Activated CD4-positive, alpha-beta T cell treated with anti-CD3 and anti-CD28 coated beads for 36 hours (primary cell): ENCODE results near the gene CDK6. TPM values are rescaled to one million over a fixed set of nuclear protein-coding genes. Genes with fewer than 3 reads are reported as not detected.

Source experiments
- ATAC-seq: fragments of 200-7000 bp; cut with Tn5 transposase; one replicate; pipeline ENCODE4 v1.10.0; 2021; ENCODE audit warnings: mild to moderate bottlenecking, moderate library complexity
- CTCF ChIA-PET: fragments of 350-600 bp; sonication (Branson Sonifier 250); formaldehyde crosslinking; loops from one replicate; lab custom pipeline; 2021; ENCODE audit warnings: antibody characterized with exemption; lab: Charles Lee
- POLR2A ChIA-PET: fragments of 350-600 bp; sonication (Branson Sonifier 250); formaldehyde crosslinking; loops from one replicate; lab custom pipeline; 2021; ENCODE audit warnings: antibody characterized with exemption, inconsistent platforms; lab: Charles Lee
- DNase-seq: peaks from one replicate; pipeline ENCODE4 v3.0.0-alpha.2; 2020
- H3K27ac Mint-ChIP-seq: one replicate; pipeline ENCODE4 v1.8.0; 2021; ENCODE audit warnings: mixed read lengths
- H3K27me3 Mint-ChIP-seq: one replicate; pipeline ENCODE4 v1.8.0; 2021; ENCODE audit warnings: mixed read lengths
- H3K36me3 Mint-ChIP-seq: one replicate; pipeline ENCODE4 v1.8.0; 2021; ENCODE audit warnings: low read depth, mixed read lengths
- H3K4me1 Mint-ChIP-seq: one replicate; pipeline ENCODE4 v1.8.0; 2021; ENCODE audit warnings: mixed read lengths
- H3K4me3 Mint-ChIP-seq: one replicate; pipeline ENCODE4 v1.8.0; 2021; ENCODE audit warnings: mild to moderate bottlenecking, moderate library complexity, mixed read lengths
- H3K9me3 Mint-ChIP-seq: one replicate; pipeline ENCODE4 v1.8.0; 2021; ENCODE audit warnings: low read depth, mixed read lengths
- intact Hi-C, 2 experiments: fragments of 100-400 bp; cut with DNase I in 1 of 2; cut with micrococcal nuclease in 1 of 2; formaldehyde crosslinking; loops; one replicate each; pipeline versions ENCODE4 v1.14.2 to v1.15.1; 2022 to 2024; cut with DNase I, micrococcal nuclease
- total RNA-seq, 2 experiments: library from RNA; stranded (reverse); gene quantifications; one replicate each; pipeline ENCODE4 v1.2.3, GENCODE V29; 2021

CDK6 gene
- total RNA-seq, 2 experiments from 2014 or later: 118 to 135 TPM

- peaks cover 86% of the 10 kb centered on the region for H3K4me1 Mint-ChIP-seq
- H3K27ac Mint-ChIP-seq: peak overlapping the region; percentile 92
- intact Hi-C loops: loop anchor here (1.0 to 2.0 kb wide), 3 partner anchors 9 to 87 kb away; no protein-coding TSS in a partner anchor
- ChIA-PET POLR2A (interaction anchor here (0.8 to 2.2 kb wide), 5 partner anchors 8 to 171 kb away, joined by 3 to 14 read pairs (median 3); no protein-coding TSS in a partner anchor), CTCF (interaction anchor here (0.7 to 7.6 kb wide), 7 partner anchors 8 to 1380 kb away, joined by 3 to 55 read pairs (median 3); no protein-coding TSS in a partner anchor)
- H3K36me3 Mint-ChIP-seq: peaks cover 38% of the 10 kb centered on the region
- peak overlapping the region; percentile 37 for H3K4me3 Mint-ChIP-seq
- H3K9me3 Mint-ChIP-seq: no peaks in the 10 kb centered on the region
- DNase-seq (peak; percentile 78), ATAC-seq (peak; percentile 69)
- no peaks in the 10 kb centered on the region for H3K27me3 Mint-ChIP-seq
These were observed 194.4 kb downstream of the CDK6 start for GRCh38 chr7:92641921-92642511.

GRCh38 chr7:92639966-92640365, 196.4 kb downstream of the CDK6 start:
- peaks cover 36% of the 10 kb centered on the region for H3K36me3 Mint-ChIP-seq
- intact Hi-C loops: no loop called here
- H3K27me3 Mint-ChIP-seq: no peaks in the 10 kb centered on the region
- H3K9me3 Mint-ChIP-seq: no peaks in the 10 kb centered on the region
- DNase-seq (no peak), ATAC-seq (no peak)
- POLR2A ChIA-PET: no interaction called here
- CTCF ChIA-PET: interaction anchor here (0.6 to 0.9 kb wide), 2 partner anchors 17 to 193 kb away, joined by 3 to 4 read pairs; partner anchors contain the start of gene GATAD1
- H3K27ac Mint-ChIP-seq: peak overlapping the region; percentile 90
- peaks cover 82% of the 10 kb centered on the region for H3K4me1 Mint-ChIP-seq
- no peak overlapping the region for H3K4me3 Mint-ChIP-seq

GRCh38 chr7:92639213-92639896, 197.0 kb downstream of the CDK6 start:
- H3K4me3 Mint-ChIP-seq: peak overlapping the region; percentile 21

DNA sequence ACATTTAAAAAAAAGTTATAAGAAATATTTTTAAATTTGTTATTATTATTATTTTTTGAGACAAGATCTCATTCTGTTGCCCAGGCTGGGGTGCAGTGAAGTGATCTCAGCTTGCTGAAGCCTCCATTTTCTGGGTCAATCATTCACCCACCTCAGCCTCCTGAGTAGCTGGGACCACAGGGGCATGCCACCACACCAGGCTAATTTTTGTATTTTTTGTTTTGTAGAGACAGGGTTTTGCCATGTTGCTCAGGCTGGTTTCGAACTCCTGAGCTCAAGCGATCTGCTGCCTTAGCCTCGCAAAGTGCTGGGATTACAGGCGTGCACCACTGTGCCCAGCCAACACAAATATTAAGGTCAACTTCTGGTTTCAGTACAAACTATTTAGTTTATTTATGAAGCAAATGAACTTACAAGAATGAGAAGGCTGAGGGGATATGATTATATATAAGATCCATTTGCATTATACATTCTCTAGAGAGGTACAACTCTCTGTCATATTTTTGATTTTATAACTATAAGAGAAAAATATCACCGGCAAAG, 200.3 kb downstream of the CDK6 start:
- no peaks in the 10 kb centered on the region for H3K27me3 Mint-ChIP-seq
- ATAC-seq (no peak), DNase-seq (no peak)
- intact Hi-C loops: no loop called here
- H3K9me3 Mint-ChIP-seq: no peaks in the 10 kb centered on the region
- no peak overlapping the region for H3K4me3 Mint-ChIP-seq
- peaks cover 24% of the 10 kb centered on the region for H3K36me3 Mint-ChIP-seq
- H3K4me1 Mint-ChIP-seq: peaks cover 81% of the 10 kb centered on the region
- POLR2A ChIA-PET: interaction anchor here (0.6 to 1.7 kb wide), 3 partner anchors 9 to 196 kb away, joined by 7 to 15 read pairs (median 11); no protein-coding TSS in a partner anchor
- CTCF ChIA-PET: interaction anchor here (1.0 to 5.6 kb wide), 2 partner anchors 8 to 119 kb away, joined by 3 to 55 read pairs; no protein-coding TSS in a partner anchor
- peak overlapping the region; percentile 55 for H3K27ac Mint-ChIP-seq

More at GRCh38 chr7:92639213-92639896, 197.0 kb downstream of the CDK6 start:
- ChIA-PET POLR2A (no interaction called here), CTCF (interaction anchor here (0.9 kb wide), 1 partner anchor 17 kb away, joined by 3 read pairs; no protein-coding TSS in a partner anchor)
- intact Hi-C loops: no loop called here
- peaks cover 30% of the 10 kb centered on the region for H3K36me3 Mint-ChIP-seq
- H3K27ac Mint-ChIP-seq: peak overlapping the region; percentile 90
- peak; percentile 13 for ATAC-seq
- DNase-seq: peak; percentile 50
- no peaks in the 10 kb centered on the region for H3K9me3 Mint-ChIP-seq
- no peaks in the 10 kb centered on the region for H3K27me3 Mint-ChIP-seq
- H3K4me1 Mint-ChIP-seq: peaks cover 81% of the 10 kb centered on the region

DNA sequence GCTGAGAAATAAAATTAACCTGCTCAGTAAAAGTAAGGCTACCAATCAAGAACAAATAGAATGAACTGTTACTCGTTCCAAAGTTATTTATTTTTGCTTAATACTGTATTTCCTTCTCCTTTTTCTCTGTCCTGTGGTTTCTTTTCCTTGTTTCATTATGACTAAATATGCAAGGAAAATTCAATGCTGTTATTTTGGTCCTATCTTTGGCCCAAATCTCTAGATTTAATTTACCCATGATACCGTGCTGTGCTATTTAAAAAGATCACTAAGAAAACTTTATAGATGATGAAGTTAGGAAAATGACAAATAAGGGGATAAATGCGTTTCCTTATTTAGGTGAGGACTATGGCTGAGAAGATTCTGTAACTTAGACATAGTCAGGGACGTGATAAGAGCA, 200.8 kb downstream of the CDK6 start:
- ChIA-PET CTCF (interaction anchor here (0.8 to 5.6 kb wide), 6 partner anchors 9 to 174 kb away, joined by 3 to 55 read pairs (median 3); no protein-coding TSS in a partner anchor), POLR2A (interaction anchor here (0.8 to 1.7 kb wide), 5 partner anchors 7 to 197 kb away, joined by 3 to 11 read pairs (median 4); no protein-coding TSS in a partner anchor)
- Mint-ChIP-seq H3K27ac (peak overlapping the region; percentile 94), H3K4me3 (no peak overlapping the region), H3K4me1 (peaks cover 82% of the 10 kb centered on the region), H3K27me3 (no peaks in the 10 kb centered on the region), H3K9me3 (no peaks in the 10 kb centered on the region), H3K36me3 (peaks cover 25% of the 10 kb centered on the region)
- intact Hi-C loops: loop anchor here in 1 of 2 experiments (1.0 kb wide), 1 partner anchor 10 kb away; no protein-coding TSS in a partner anchor
- ATAC-seq (no peak), DNase-seq (no peak)

DNA sequence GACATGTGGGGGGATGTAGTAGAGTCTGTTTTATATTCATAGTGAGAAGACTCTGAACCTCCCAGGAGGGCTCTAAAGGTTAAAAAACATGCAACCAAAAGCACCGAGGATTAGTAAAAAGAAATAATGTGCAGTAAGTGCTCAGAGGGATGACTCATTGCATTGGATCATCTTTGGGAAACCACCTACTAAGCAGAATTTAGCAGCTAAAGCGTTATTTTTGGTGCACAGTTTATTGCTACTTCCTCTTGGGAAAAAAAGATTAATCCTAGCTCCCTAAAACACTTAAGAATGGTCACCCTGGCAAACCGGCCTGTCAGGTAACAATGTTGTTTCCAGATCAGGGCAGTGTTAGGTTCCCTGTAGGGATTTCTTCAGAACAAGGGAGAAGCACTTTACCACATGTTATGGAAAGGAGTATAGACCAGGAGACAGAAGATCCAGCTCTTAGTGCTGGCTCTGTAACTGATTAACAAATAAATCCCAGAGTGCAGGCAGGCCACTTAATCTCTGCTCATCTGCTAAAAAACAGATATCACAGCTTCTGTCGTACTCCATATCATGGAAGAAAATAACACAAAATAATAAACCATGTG, 201.4 kb downstream of the CDK6 start:
- intact Hi-C loops: loop anchor here (1.0 to 5.0 kb wide), 3 partner anchors 10 to 482 kb away; partner anchors contain the start of gene SAMD9 (in 1 of the 2)
- H3K9me3 Mint-ChIP-seq: peaks cover 2% of the 10 kb centered on the region
- H3K27ac Mint-ChIP-seq: peak overlapping the region; percentile 94
- H3K4me1 Mint-ChIP-seq: peaks cover 82% of the 10 kb centered on the region
- no peak overlapping the region for H3K4me3 Mint-ChIP-seq
- H3K36me3 Mint-ChIP-seq: peaks cover 25% of the 10 kb centered on the region
- ChIA-PET POLR2A (interaction anchor here (0.8 to 1.7 kb wide), 5 partner anchors 8 to 197 kb away, joined by 3 to 11 read pairs (median 4); no protein-coding TSS in a partner anchor), CTCF (interaction anchor here (0.6 to 5.6 kb wide), 7 partner anchors 9 to 175 kb away, joined by 3 to 55 read pairs (median 3); no protein-coding TSS in a partner anchor)
- no peaks in the 10 kb centered on the region for H3K27me3 Mint-ChIP-seq
- ATAC-seq: peak; percentile 22
- no peak for DNase-seq

GRCh38 chr7:92634205-92634604, 202.2 kb downstream of the CDK6 start:
- POLR2A ChIA-PET: interaction anchor here (0.9 to 1.4 kb wide), 3 partner anchors 14 to 180 kb away, joined by 3 to 6 read pairs (median 3); no protein-coding TSS in a partner anchor
- H3K4me1 Mint-ChIP-seq: peaks cover 79% of the 10 kb centered on the region
- no peak for ATAC-seq

DNA sequence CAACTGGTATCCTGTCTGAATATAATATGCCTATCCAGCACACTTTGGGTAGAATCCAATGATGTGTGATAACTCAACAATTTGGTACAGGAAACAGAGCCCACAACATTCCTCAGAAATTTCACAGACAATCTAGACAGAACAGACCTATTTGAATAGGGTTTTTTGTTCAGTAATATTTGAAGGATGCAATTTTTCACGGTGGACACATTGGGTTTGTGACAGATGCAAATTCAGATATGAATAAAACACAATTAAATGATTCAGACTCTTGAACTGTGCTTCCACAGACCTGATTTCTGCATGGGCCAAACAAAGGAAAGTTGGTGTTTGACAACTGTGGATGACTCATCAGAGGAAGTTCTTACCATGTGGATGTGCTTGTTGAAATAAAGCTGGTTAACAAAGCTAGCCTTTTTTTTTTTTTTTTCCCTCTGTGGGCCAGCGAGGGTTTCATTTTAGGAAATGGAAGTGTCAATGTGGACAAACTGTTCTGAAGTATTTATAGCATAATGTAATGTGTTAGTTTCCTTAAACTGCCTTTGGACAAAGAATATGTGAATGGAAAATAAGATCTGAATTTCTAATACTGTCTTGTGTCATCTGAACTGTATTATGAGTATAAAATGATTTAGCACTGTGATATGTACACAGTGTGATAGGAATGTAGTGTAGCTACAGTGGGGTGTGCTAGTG, 203.0 kb downstream of the CDK6 start:
- CTCF ChIA-PET: interaction anchor here (0.6 to 5.6 kb wide), 6 partner anchors 11 to 231 kb away, joined by 3 to 55 read pairs (median 10); no protein-coding TSS in a partner anchor
- ATAC-seq: peak; percentile 34
- no peaks in the 10 kb centered on the region for H3K27me3 Mint-ChIP-seq
- DNase-seq: peak; percentile 46
- H3K9me3 Mint-ChIP-seq: peaks cover 3% of the 10 kb centered on the region
- POLR2A ChIA-PET: interaction anchor here (0.5 to 2.0 kb wide), 12 partner anchors 8 to 241 kb away, joined by 3 to 14 read pairs (median 3); no protein-coding TSS in a partner anchor
- peaks cover 28% of the 10 kb centered on the region for H3K36me3 Mint-ChIP-seq
- peak overlapping the region; percentile 89 for H3K27ac Mint-ChIP-seq
- H3K4me3 Mint-ChIP-seq: peak overlapping the region; percentile 48
- intact Hi-C loops: loop anchor here (1.0 to 5.0 kb wide), 8 partner anchors 8 to 484 kb away; partner anchors contain the start of gene SAMD9 (in 2 of the 2)
- H3K4me1 Mint-ChIP-seq: peaks cover 82% of the 10 kb centered on the region

More at GRCh38 chr7:92634205-92634604, 202.2 kb downstream of the CDK6 start:
- H3K36me3 Mint-ChIP-seq: peaks cover 23% of the 10 kb centered on the region
- CTCF ChIA-PET: interaction anchor here (0.6 to 5.6 kb wide), 4 partner anchors 10 to 83 kb away, joined by 3 to 55 read pairs (median 3); no protein-coding TSS in a partner anchor
- intact Hi-C loops: loop anchor here in 1 of 2 experiments (5.0 kb wide), 2 partner anchors 403 to 483 kb away; partner anchors contain the start of gene SAMD9
- peak overlapping the region; percentile 91 for H3K27ac Mint-ChIP-seq
- no peak for DNase-seq
- H3K4me3 Mint-ChIP-seq: no peak overlapping the region
- peaks cover 2% of the 10 kb centered on the region for H3K9me3 Mint-ChIP-seq
- no peaks in the 10 kb centered on the region for H3K27me3 Mint-ChIP-seq

GRCh38 chr7:92632791-92633190, 203.6 kb downstream of the CDK6 start:
- CTCF ChIA-PET: interaction anchor here (1.2 to 5.6 kb wide), 7 partner anchors 11 to 200 kb away, joined by 3 to 55 read pairs (median 12); no protein-coding TSS in a partner anchor
- POLR2A ChIA-PET: interaction anchor here (0.6 to 2.0 kb wide), 11 partner anchors 9 to 241 kb away, joined by 3 to 14 read pairs (median 4); partner anchors contain the start of gene CDK6
- Mint-ChIP-seq H3K27me3 (no peaks in the 10 kb centered on the region), H3K27ac (peak overlapping the region; percentile 89), H3K4me1 (peaks cover 84% of the 10 kb centered on the region), H3K36me3 (peaks cover 32% of the 10 kb centered on the region), H3K9me3 (peaks cover 5% of the 10 kb centered on the region), H3K4me3 (peak overlapping the region; percentile 48)
- intact Hi-C loops: loop anchor here (1.0 to 5.0 kb wide), 8 partner anchors 7 to 485 kb away; partner anchors contain the start of gene SAMD9 (in 2 of the 2)
- no peak for DNase-seq
- ATAC-seq: no peak
